ENCODE results near the gene ZBTB7B. TPM values are rescaled to one million over a fixed set of nuclear protein-coding genes. Genes with fewer than 3 reads are reported as not detected.

Gene ZBTB7B
- total and polyA plus RNA-seq, 2 donors (not counting 1 experiment from before 2014, with no cell fraction given): 55.7 to 67.3 TPM

DNA sequence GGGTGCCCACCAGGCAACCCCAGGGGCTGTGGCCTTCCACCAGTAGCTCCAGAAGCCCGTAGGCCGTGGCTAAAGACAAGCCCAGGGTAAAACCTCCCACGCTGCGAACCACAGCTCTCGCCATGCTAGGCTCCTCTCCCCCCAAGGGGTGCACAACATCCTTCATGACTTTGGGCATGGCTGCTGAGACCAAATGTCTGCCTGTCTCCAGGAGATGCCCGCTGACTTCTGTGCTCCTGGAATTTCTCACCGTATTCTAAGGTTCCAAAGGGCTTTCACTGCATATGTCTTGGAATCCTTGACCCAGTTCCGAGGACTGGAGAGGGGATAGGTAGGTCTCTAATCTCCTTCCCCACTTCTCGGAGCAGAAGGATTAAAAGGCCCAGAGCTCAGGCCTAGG lies 30.9 kb downstream of the ZBTB7B start, which contains the start of the genes DCST1 and DCST2:
Gene DCST1, plus strand, starts transcription at position 301 of the 400 bp plus-strand sequence. CDS start 213 bp downstream, outside the sequence.
Gene DCST2, minus strand, starts transcription at position 258 of the 400 bp plus-strand sequence. Its CDS starts 80 bp downstream, at position 178.
- DNase-seq: no peak
- Histone ChIP-seq H3K4me1 (ENCODE audit: control insufficient read depth in 2 of 2, insufficient read depth in 2 of 2, low read length in 2 of 2) (no peaks in the 10 kb centered on the region), H3K4me3 (ENCODE audit: control extremely low read depth in 1 of 5, extremely low read depth in 1 of 5, insufficient read depth in 1 of 5, low read depth in 2 of 5, low read length in 4 of 5) (no peak within 1 kb of the TSS), H3K36me3 (replicated peaks in 1 of 2; ENCODE audit: control extremely low read depth in 1 of 2, control insufficient read depth in 1 of 2, extremely low read depth in 1 of 2, insufficient read depth in 2 of 2, low read length in 1 of 2) (no peaks in the 10 kb centered on the region), H3K27me3 (replicated peaks in 1 of 4; ENCODE audit: control extremely low read depth in 1 of 4, control insufficient read depth in 3 of 4, insufficient read depth in 4 of 4, low read length in 3 of 4) (peaks cover 0 to 11% (median 0%) of the 10 kb centered on the region in 4 experiments), H3K4me2 (replicated peaks; ENCODE audit: low read depth, low read length, poor library complexity, severe bottlenecking) (no peak within 1 kb of the TSS), H3K9me3 (ENCODE audit: control extremely low read depth in 1 of 3, control insufficient read depth in 2 of 3, insufficient read depth in 1 of 3, low read length in 2 of 3) (no peaks in the 10 kb centered on the region), H4K20me1 (ENCODE audit: control insufficient read depth, insufficient read depth, low read length, poor library complexity, severe bottlenecking) (no peaks in the 10 kb centered on the region), H3K79me2 (ENCODE audit: control insufficient read depth, insufficient read depth, low read length) (no peaks in the 10 kb centered on the region), H3K27ac (ENCODE audit: low read length in 2 of 2) (no peak within 1 kb of the TSS), H3K9ac (ENCODE audit: low read length) (no peak within 1 kb of the TSS), H2AFZ (ENCODE audit: insufficient read depth, low read depth, low read length, poor library complexity, severe bottlenecking) (no peak within 1 kb of the TSS)
- no peak for ATAC-seq (ENCODE audit: low read depth)
- POLR2A ChIA-PET: no interaction called here
- Mint-ChIP-seq H3K4me3 (no peak within 1 kb of the TSS), H3K27me3 (peaks cover 16% of the 10 kb centered on the region), H3K27ac (no peak within 1 kb of the TSS), H3K9me3 (ENCODE audit: insufficient read depth) (no peaks in the 10 kb centered on the region), H3K4me1 (no peaks in the 10 kb centered on the region)
- TF ChIP-seq, protein P1, sequence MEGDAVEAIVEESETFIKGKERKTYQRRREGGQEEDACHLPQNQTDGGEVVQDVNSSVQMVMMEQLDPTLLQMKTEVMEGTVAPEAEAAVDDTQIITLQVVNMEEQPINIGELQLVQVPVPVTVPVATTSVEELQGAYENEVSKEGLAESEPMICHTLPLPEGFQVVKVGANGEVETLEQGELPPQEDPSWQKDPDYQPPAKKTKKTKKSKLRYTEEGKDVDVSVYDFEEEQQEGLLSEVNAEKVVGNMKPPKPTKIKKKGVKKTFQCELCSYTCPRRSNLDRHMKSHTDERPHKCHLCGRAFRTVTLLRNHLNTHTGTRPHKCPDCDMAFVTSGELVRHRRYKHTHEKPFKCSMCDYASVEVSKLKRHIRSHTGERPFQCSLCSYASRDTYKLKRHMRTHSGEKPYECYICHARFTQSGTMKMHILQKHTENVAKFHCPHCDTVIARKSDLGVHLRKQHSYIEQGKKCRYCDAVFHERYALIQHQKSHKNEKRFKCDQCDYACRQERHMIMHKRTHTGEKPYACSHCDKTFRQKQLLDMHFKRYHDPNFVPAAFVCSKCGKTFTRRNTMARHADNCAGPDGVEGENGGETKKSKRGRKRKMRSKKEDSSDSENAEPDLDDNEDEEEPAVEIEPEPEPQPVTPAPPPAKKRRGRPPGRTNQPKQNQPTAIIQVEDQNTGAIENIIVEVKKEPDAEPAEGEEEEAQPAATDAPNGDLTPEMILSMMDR (IDR thresholded peaks at IDR 0.05): no peak
- no peak for TF ChIP-seq EZH2 (IDR thresholded peaks at IDR 0.05; ENCODE audit: borderline replicate concordance, insufficient read depth, low read depth, low read length, poor library complexity, severe bottlenecking)
- CTCF ChIA-PET: interaction anchor here (1.3 to 1.4 kb wide), 2 partner anchors 12 to 16 kb away, joined by 3 to 6 read pairs; no protein-coding TSS in a partner anchor
- WGBS (ENCODE audit: insufficient coverage): 95% methylated on average over 7 of the region's 9 CpGs
- intact Hi-C loops (cut with micrococcal nuclease): no loop called here

DNA sequence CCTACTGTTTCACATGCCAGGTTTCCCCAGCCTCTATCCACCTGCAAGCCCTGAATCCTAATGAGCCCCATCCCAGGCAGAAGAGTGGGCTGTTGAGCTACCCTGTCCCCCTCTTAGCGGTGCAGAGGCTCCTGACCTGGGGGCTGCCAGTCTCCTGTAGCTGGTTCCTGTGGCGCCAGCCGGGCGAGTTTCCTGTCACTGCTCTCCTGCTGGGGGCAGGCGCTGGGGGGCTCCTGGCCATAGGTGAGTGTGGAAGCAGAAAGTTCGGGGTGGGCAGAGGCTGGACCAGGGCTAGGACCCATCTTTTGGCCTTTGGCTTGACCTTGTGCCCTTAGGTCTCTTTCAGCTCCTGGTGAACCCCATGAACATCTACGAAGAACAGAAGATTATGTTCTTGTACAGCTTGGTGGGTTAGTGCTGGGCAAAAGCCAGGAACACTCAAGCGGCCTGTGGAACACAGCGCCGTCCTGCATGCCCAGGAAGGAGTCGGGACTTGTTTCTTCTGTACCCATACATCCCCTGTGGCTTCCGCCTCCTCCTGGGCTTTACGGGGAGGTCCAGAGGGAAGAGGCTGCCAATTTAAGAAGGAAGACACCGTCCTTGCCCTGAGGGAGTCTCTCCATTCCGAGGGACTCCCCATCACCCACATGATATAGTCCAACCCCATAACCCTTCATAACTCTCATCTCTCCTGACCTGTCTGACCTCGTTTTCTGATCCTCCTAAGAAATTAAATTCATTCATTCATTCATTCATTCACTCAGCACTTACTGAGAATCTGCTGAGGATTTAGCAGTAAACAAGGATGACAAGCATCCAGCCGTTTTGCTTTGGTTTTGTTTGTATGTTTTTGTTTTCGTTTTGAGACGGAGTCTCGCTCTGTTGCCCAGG lies 32.0 kb downstream of the ZBTB7B start:
- CTCF ChIA-PET: interaction anchor here (0.8 to 1.6 kb wide), 4 partner anchors 17 to 27 kb away, joined by 3 to 6 read pairs (median 3); no protein-coding TSS in a partner anchor

More for the DNA sequence above, 32.0 kb downstream of the ZBTB7B start:
- Histone ChIP-seq H3K4me1 (ENCODE audit: control insufficient read depth in 2 of 2, insufficient read depth in 2 of 2, low read length in 2 of 2) (no peaks in the 10 kb centered on the region), H3K9me3 (ENCODE audit: control extremely low read depth in 1 of 3, control insufficient read depth in 2 of 3, insufficient read depth in 1 of 3, low read length in 2 of 3) (no peaks in the 10 kb centered on the region), H3K4me3 (ENCODE audit: control extremely low read depth in 1 of 5, extremely low read depth in 1 of 5, insufficient read depth in 1 of 5, low read depth in 2 of 5, low read length in 4 of 5) (no peak overlapping the region), H2AFZ (ENCODE audit: insufficient read depth, low read depth, low read length, poor library complexity, severe bottlenecking) (no peak overlapping the region), H3K27ac (ENCODE audit: low read length in 2 of 2) (no peak overlapping the region), H3K4me2 (replicated peaks; ENCODE audit: low read depth, low read length, poor library complexity, severe bottlenecking) (no peak overlapping the region), H3K79me2 (ENCODE audit: control insufficient read depth, insufficient read depth, low read length) (no peaks in the 10 kb centered on the region), H4K20me1 (ENCODE audit: control insufficient read depth, insufficient read depth, low read length, poor library complexity, severe bottlenecking) (no peaks in the 10 kb centered on the region), H3K9ac (ENCODE audit: low read length) (no peak overlapping the region), H3K27me3 (replicated peaks in 1 of 4; ENCODE audit: control extremely low read depth in 1 of 4, control insufficient read depth in 3 of 4, insufficient read depth in 4 of 4, low read length in 3 of 4) (peaks cover 0 to 17% (median 0%) of the 10 kb centered on the region in 4 experiments), H3K36me3 (replicated peaks in 1 of 2; ENCODE audit: control extremely low read depth in 1 of 2, control insufficient read depth in 1 of 2, extremely low read depth in 1 of 2, insufficient read depth in 2 of 2, low read length in 1 of 2) (no peaks in the 10 kb centered on the region)
- WGBS (ENCODE audit: insufficient coverage): 85% methylated on average over 16 of the region's 20 CpGs
- Mint-ChIP-seq H3K4me3 (no peak overlapping the region), H3K4me1 (no peaks in the 10 kb centered on the region), H3K27ac (no peak overlapping the region), H3K9me3 (ENCODE audit: insufficient read depth) (no peaks in the 10 kb centered on the region), H3K27me3 (peaks cover 18% of the 10 kb centered on the region)
- DNase-seq (no peak), ATAC-seq (ENCODE audit: low read depth) (no peak)
- POLR2A ChIA-PET: no interaction called here
- intact Hi-C loops (cut with micrococcal nuclease): no loop called here
- TF ChIP-seq, protein P1 (IDR thresholded peaks at IDR 0.05): no peak
- TF ChIP-seq EZH2 (IDR thresholded peaks at IDR 0.05; ENCODE audit: borderline replicate concordance, insufficient read depth, low read depth, low read length, poor library complexity, severe bottlenecking): no peak
